OCI-LY1 (cell line): ENCODE measurements around the gene SPATA9.
A peak's percentile ranks its signal among the peaks of the same experiment; 100 is the strongest.

Experiments
- H2AFZ ChIP-seq: fragments of 200-600 bp; sonication (generic), shearing (Covaris generic); 2 replicates; pipeline ENCODE4 v1.6.0; 2014; ENCODE audit warnings: antibody characterized with exemption, mild to moderate bottlenecking, low read length
- H3F3A ChIP-seq: fragments of 200-600 bp; sonication (generic), shearing (Covaris generic); 2 replicates; pipeline ENCODE4 v1.6.0; 2014; ENCODE audit warnings: mild to moderate bottlenecking, antibody characterized with exemption, low read length, moderate library complexity; ENCODE audit not compliant: insufficient read depth
- H3K27ac ChIP-seq: fragments of 200-600 bp; sonication (generic); 2 replicates; pipeline ENCODE4 v1.5.1; 2014; ENCODE audit warnings: low read length, mixed run types, mild to moderate bottlenecking, low read depth; ENCODE audit not compliant: poor library complexity, severe bottlenecking
- H3K27me3 ChIP-seq: fragments of 200-600 bp; sonication (generic); 2 replicates; pipeline ENCODE4 v1.6.0; 2014; ENCODE audit warnings: antibody characterized with exemption, mild to moderate bottlenecking, low read length, moderate library complexity; ENCODE audit not compliant: insufficient read depth
- H3K36me3 ChIP-seq: fragments of 200-600 bp; sonication (generic); 2 replicates; pipeline ENCODE4 v1.6.1; 2014; ENCODE audit warnings: mild to moderate bottlenecking, antibody characterized with exemption, low read length, moderate library complexity, mixed read lengths; ENCODE audit not compliant: insufficient read depth
- H3K4me1 ChIP-seq: fragments of 200-600 bp; sonication (generic); 2 replicates; pipeline ENCODE4 v1.5.1; 2014; ENCODE audit warnings: mild to moderate bottlenecking, low read length, moderate library complexity; ENCODE audit not compliant: insufficient read depth, severe bottlenecking
- H3K4me2 ChIP-seq: fragments of 200-600 bp; sonication (generic), shearing (Covaris generic); 2 replicates; pipeline ENCODE4 v1.6.1; 2014; ENCODE audit warnings: low read length
- H3K4me3 ChIP-seq: fragments of 200-600 bp; sonication (generic); 2 replicates; pipeline ENCODE4 v1.5.1; 2014; ENCODE audit warnings: low read length, low read depth, mild to moderate bottlenecking, mixed read lengths; ENCODE audit not compliant: poor library complexity, severe bottlenecking
- H3K79me2 ChIP-seq: fragments of 200-600 bp; shearing (Covaris generic); 2 replicates; pipeline ENCODE4 v1.6.1; 2016; ENCODE audit warnings: mixed run types, low read length, mixed read lengths; ENCODE audit not compliant: insufficient read depth
- H3K9ac ChIP-seq: fragments of 200-600 bp; sonication (generic), shearing (Covaris generic); 2 replicates; pipeline ENCODE4 v1.6.1; 2014; ENCODE audit warnings: mild to moderate bottlenecking, low read length, mixed read lengths
- H3K9me2 ChIP-seq: fragments of 200-600 bp; sonication (generic), shearing (Covaris generic); 2 replicates; pipeline ENCODE4 v1.6.1; 2014; ENCODE audit warnings: low read depth, mild to moderate bottlenecking, low read length, mixed read lengths
- H3K9me3 ChIP-seq: fragments of 200-600 bp; shearing (Covaris generic); 2 replicates; pipeline ENCODE4 v1.6.1; 2014; ENCODE audit warnings: low read length, mixed read lengths
- H4K20me1 ChIP-seq: fragments of 200-600 bp; sonication (generic), shearing (Covaris generic); 2 replicates; pipeline ENCODE4 v1.6.0; 2016; ENCODE audit warnings: mild to moderate bottlenecking, low read length; ENCODE audit not compliant: insufficient read depth
- EZH2 ChIP-seq: fragments of 200-600 bp; sonication (generic), shearing (Covaris generic); IDR thresholded peaks from 2 replicates; pipeline ENCODE4 v1.8.0; 2017; ENCODE audit warnings: borderline replicate concordance, mixed run types, mild to moderate bottlenecking, antibody characterized with exemption, low read length, moderate library complexity, mixed read lengths
- TF ChIP-seq, protein P1 (sequence below): fragments of 200-600 bp; sonication (generic), shearing (Covaris generic); IDR thresholded peaks from 2 replicates; pipeline ENCODE4 v1.5.1; 2017; ENCODE audit warnings: mild to moderate bottlenecking, antibody characterized with exemption, low read length, moderate library complexity, mixed read lengths

The SPATA9 gene

DNA sequence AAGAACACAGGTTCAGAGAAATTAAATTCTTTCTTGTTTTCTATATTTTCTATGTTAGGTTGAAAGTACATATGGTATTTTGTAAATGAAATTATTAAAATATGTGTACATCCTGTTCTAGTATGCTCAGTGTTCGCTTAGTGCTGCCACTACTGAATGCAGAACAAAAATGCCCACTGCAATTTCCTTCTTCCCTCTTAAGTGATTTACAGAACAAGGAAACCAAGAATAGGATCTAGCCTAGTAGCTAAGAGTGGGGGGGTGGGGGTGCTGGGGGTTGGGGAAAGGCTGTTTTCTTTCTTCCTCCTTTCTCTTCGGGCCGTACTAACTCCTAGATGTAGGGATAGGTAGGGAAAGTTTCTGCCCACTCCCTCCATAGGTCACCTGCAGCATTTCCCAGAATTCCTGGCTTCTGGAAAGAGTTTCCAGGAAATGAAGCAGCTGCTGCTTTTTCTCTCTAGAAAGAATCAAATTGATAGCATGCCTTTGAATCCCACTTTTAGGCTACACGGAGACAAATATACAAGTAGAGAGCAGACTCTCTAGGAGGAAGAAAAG lies 15.7 kb downstream of the SPATA9 start:
- H3K36me3 ChIP-seq = no peaks in the 10 kb centered on the region
- H3K4me1 ChIP-seq = no peaks in the 10 kb centered on the region
- H2AFZ ChIP-seq = no peak overlapping the region
- H3K9me2 ChIP-seq = no peaks in the 10 kb centered on the region
- no peaks in the 10 kb centered on the region for H3K9me3 ChIP-seq
- no peak overlapping the region for H3K27ac ChIP-seq
- TF ChIP-seq, protein P1, sequence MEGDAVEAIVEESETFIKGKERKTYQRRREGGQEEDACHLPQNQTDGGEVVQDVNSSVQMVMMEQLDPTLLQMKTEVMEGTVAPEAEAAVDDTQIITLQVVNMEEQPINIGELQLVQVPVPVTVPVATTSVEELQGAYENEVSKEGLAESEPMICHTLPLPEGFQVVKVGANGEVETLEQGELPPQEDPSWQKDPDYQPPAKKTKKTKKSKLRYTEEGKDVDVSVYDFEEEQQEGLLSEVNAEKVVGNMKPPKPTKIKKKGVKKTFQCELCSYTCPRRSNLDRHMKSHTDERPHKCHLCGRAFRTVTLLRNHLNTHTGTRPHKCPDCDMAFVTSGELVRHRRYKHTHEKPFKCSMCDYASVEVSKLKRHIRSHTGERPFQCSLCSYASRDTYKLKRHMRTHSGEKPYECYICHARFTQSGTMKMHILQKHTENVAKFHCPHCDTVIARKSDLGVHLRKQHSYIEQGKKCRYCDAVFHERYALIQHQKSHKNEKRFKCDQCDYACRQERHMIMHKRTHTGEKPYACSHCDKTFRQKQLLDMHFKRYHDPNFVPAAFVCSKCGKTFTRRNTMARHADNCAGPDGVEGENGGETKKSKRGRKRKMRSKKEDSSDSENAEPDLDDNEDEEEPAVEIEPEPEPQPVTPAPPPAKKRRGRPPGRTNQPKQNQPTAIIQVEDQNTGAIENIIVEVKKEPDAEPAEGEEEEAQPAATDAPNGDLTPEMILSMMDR = no peak
- TF ChIP-seq EZH2 = no peak
- no peak overlapping the region for H3K4me3 ChIP-seq
- H3K79me2 ChIP-seq = no peaks in the 10 kb centered on the region
- H3K27me3 ChIP-seq = no peaks in the 10 kb centered on the region
- no peak overlapping the region for H3K9ac ChIP-seq
- H3F3A ChIP-seq = no peaks in the 10 kb centered on the region
- no peaks in the 10 kb centered on the region for H4K20me1 ChIP-seq
- H3K4me2 ChIP-seq = no peak overlapping the region

DNA sequence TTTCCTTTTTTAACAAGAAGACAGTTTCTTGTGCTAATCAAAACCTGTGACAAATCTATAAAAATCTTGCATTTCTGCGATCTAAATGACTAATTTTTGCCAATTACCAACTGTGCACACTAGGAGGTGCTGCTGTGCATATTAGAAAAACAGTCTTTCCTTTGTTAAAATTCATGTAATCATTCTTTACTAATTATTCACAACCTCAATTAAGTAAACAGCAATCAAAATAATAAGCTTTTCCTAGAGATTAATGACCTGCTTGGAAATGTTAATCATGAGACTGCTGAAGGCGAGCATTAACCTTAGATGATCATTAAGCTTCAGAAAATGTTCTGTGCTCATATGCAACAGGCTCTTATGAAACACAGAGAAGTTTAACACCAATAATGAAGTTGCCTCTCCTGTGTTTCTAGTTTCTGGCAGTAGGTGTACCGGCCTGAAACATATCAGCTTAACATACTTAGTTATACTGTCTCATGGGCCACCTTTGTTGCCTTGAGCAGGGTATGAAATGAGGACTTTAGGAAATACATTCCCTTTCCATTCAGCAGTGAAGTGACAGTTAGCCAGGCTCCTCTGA lies 18.5 kb downstream of the SPATA9 start:
- H3K27ac ChIP-seq = no peak overlapping the region
- H3K4me1 ChIP-seq = no peaks in the 10 kb centered on the region
- no peak overlapping the region for H3K9ac ChIP-seq
- no peaks in the 10 kb centered on the region for H3K9me3 ChIP-seq
- no peaks in the 10 kb centered on the region for H4K20me1 ChIP-seq
- no peak overlapping the region for H3K4me3 ChIP-seq
- no peaks in the 10 kb centered on the region for H3K9me2 ChIP-seq
- no peak overlapping the region for H3K4me2 ChIP-seq
- no peaks in the 10 kb centered on the region for H3K79me2 ChIP-seq
- no peaks in the 10 kb centered on the region for H3K27me3 ChIP-seq
- no peak for TF ChIP-seq EZH2
- TF ChIP-seq, protein P1 = peak; percentile 84
- H3F3A ChIP-seq = no peaks in the 10 kb centered on the region
- no peak overlapping the region for H2AFZ ChIP-seq
- no peaks in the 10 kb centered on the region for H3K36me3 ChIP-seq

DNA sequence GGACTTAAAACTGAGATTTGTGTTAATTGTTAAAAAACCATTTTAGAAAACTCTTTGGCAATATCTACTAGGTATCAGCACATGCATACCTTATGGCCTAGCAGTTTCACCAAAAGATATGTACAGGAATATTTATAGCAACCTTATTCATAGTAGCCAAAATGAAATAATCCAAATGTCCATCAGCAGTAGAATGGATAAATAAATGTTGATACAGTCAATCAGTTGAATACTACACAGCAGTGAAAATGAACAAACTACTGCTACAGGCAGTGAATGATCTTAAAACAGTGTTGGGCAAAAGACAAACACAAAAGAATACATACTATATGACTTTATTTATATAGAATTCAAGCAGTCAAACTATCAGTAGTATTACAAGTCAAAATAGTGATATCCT lies 19.8 kb downstream of the SPATA9 start:
- TF ChIP-seq EZH2 = no peak
- TF ChIP-seq, protein P1 = no peak
- no peaks in the 10 kb centered on the region for H3K27me3 ChIP-seq

More for the DNA sequence above, 19.8 kb downstream of the SPATA9 start:
- Histone ChIP-seq H3K9me2 (no peaks in the 10 kb centered on the region), H4K20me1 (no peaks in the 10 kb centered on the region), H2AFZ (no peak overlapping the region), H3K36me3 (no peaks in the 10 kb centered on the region), H3F3A (no peaks in the 10 kb centered on the region), H3K9me3 (no peaks in the 10 kb centered on the region), H3K4me1 (no peaks in the 10 kb centered on the region), H3K27ac (no peak overlapping the region), H3K9ac (no peak overlapping the region), H3K4me3 (no peak overlapping the region), H3K79me2 (no peaks in the 10 kb centered on the region), H3K4me2 (no peak overlapping the region)
